ENCODE measurements around the gene EEFSEC.

DNA sequence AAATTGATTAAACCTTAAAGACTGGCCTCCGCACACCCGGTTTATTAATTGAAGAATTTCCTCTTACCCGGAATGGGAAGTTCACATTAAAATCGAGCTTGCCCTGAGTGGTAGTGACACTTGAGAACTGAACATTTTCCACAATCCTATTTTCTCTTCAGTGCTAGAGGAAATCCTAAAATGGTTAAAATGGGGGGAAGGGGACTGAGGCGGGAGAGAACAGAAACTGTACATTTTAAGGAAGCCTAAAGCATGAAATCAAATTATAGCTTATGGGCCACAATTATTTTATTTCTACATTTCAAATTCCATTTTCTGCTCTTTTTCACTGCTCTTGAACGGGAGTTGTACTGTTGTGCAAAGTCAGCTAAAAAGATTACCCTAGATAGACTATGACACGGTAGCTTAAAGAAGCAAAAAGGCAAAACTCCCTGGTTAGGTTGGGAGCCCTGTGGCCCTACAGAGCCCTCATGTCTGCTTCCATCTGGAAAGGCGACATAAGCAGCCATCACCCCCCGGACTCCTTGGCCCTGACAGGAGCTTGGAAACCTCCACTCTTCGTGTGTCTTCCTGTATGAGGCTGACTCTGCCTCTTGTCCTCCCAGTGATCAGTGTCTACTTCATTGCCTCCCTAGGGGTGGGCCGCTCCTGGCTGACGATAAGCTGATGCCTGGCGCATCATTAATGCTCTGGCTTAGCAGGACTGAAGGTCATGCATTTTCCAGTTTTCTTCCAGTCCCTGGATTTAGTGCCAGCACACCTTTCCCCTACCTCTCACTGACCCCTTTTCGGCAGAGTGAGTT, 79.3 kb downstream of the EEFSEC start:
- TF ChIP-seq, protein P1, sequence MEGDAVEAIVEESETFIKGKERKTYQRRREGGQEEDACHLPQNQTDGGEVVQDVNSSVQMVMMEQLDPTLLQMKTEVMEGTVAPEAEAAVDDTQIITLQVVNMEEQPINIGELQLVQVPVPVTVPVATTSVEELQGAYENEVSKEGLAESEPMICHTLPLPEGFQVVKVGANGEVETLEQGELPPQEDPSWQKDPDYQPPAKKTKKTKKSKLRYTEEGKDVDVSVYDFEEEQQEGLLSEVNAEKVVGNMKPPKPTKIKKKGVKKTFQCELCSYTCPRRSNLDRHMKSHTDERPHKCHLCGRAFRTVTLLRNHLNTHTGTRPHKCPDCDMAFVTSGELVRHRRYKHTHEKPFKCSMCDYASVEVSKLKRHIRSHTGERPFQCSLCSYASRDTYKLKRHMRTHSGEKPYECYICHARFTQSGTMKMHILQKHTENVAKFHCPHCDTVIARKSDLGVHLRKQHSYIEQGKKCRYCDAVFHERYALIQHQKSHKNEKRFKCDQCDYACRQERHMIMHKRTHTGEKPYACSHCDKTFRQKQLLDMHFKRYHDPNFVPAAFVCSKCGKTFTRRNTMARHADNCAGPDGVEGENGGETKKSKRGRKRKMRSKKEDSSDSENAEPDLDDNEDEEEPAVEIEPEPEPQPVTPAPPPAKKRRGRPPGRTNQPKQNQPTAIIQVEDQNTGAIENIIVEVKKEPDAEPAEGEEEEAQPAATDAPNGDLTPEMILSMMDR (IDR thresholded peaks at IDR 0.05) = no peak
- no peak for TF ChIP-seq ZFX (IDR thresholded peaks at IDR 0.05; ENCODE audit: borderline replicate concordance)
